HG02884 (cell line): Measurements from ENCODE around the gene TTC23.
"Not testable (repeated sequence)": the region's sequence is repeated elsewhere in the genome, so short reads cannot be mapped to it uniquely, and the experiment has no call there.

Source experiments
- ATAC-seq: cut with Tn5 transposase; IDR thresholded peaks from one replicate; pipeline ENCODE4 v1.9.1; 2021; ENCODE audit warnings: mild to moderate bottlenecking, moderate library complexity; ENCODE audit not compliant: unreplicated experiment

Gene TTC23

GRCh38 chr15:99201408-99202175, 47.8 kb downstream of the TTC23 start:
- ATAC-seq = no peak

- ATAC-seq = no peak
Measured at GRCh38 chr15:99197856-99198255, 51.5 kb downstream of the TTC23 start.

GRCh38 chr15:99192181-99192580, 57.2 kb downstream of the TTC23 start:
- ATAC-seq = not testable (repeated sequence)

- no peak for ATAC-seq
Measured at GRCh38 chr15:99187936-99188335, 61.4 kb downstream of the TTC23 start.

GRCh38 chr15:99185414-99186130, 63.8 kb downstream of the TTC23 start:
- no peak for ATAC-seq

- no peak for ATAC-seq
Measured at GRCh38 chr15:99182791-99183190, 66.6 kb downstream of the TTC23 start.

- ATAC-seq = no peak
Measured at GRCh38 chr15:99181545-99181971, 67.8 kb downstream of the TTC23 start.

- ATAC-seq = no peak
Measured at GRCh38 chr15:99180964-99181306, 68.4 kb downstream of the TTC23 start.

- ATAC-seq = no peak
Measured at GRCh38 chr15:99180086-99180963, 69.1 kb downstream of the TTC23 start.

- ATAC-seq = no peak
Measured at GRCh38 chr15:99177679-99178078, 71.7 kb downstream of the TTC23 start.

GRCh38 chr15:99176757-99177156, 72.6 kb downstream of the TTC23 start:
- no peak for ATAC-seq

GRCh38 chr15:99174567-99175395, 74.6 kb downstream of the TTC23 start:
- ATAC-seq = no peak

GRCh38 chr15:99172989-99173388, 76.4 kb downstream of the TTC23 start:
- no peak for ATAC-seq

- ATAC-seq = no peak
Measured at GRCh38 chr15:99172171-99172570, 77.2 kb downstream of the TTC23 start.

GRCh38 chr15:99170476-99171065, 78.8 kb downstream of the TTC23 start:
- no peak for ATAC-seq

- ATAC-seq = no peak
Measured at GRCh38 chr15:99169769-99170311, 79.5 kb downstream of the TTC23 start.

- ATAC-seq = no peak
Measured at GRCh38 chr15:99168601-99169580, 80.5 kb downstream of the TTC23 start.

- ATAC-seq = no peak
Measured at GRCh38 chr15:99167640-99168039, 81.7 kb downstream of the TTC23 start.

- ATAC-seq = no peak
Measured at GRCh38 chr15:99167201-99167600, 82.2 kb downstream of the TTC23 start.
